GM18520 (cell line): ENCODE results near the gene ADAMTS2.

Experiments
- ATAC-seq: cut with Tn5 transposase; IDR thresholded peaks from one replicate; pipeline ENCODE4 v1.9.1; 2021; ENCODE audit not compliant: unreplicated experiment

Gene ADAMTS2

GRCh38 chr5:179166886-179167841 lies 178.1 kb downstream of the ADAMTS2 start:
- ATAC-seq = no peak

DNA sequence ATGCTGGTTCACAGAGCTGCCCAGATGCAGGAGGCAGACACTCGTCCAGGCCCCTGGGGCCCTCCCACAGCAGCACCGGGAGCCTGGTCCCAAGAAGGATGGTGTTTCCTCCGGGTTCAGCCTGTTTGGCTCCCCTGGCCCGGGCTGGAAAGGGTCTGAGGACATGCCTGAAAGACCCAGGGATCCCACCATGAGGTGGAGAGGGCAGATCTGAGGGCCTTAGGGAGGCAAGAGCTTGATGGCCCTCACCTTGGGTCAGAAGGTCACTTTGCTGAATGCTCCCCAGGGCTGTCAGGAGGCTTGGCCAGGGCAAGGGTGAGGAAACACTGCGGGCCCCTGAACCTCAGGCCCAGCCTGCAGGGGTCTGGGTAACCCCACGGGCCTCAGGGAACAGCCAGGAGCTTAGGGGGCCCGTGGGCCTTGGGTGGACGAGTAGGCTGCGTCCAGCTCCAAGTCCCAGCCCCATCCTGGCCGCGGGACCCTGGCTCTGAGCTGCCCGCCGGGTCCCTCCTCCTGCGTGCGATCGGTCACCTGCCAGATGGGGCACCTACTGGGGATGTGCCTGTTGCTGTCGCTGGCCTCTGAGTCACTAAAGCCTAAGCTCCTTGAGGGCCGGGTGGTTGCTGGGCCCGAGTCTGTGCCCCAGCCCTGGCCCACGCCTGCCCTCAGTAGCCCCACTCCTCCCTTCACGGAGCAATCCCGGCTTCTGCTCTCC lies 178.9 kb downstream of the ADAMTS2 start:
- ATAC-seq = no peak

DNA sequence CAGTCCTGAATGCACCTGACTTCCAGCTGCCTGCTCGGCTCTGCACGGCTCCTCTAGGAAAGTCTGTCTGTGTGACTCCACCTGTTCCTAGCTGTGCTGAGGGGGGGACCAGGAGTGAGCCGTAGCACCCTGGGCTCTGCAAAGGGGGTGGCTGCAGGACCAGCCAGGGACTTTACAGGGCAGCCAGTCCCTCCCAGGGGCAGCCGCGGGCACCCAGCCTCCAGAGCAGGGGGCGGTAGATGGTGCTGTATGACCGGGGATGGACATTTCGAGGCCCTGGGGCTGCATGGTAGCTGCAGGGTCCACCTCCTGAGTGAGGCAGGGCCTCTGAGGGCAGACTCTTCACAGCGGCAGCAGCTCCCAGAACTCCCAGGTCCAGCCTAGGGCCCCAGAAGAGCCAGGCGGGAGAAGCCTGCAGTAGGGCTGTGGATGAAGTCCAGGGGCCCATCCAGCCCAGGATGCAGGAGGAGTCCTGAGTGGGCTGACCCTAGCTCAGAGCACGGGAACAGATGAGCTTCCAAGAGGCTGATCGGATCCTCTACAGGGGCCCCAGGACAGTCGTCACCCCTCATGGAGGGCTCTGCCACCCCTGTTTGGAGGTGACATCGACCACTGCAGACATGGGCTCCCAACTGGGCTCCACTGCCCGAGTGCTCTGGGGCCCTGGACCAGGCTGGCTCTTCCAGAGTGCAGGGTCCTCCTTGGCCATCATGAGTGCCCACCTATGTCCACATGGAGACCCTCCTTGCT lies 179.7 kb downstream of the ADAMTS2 start:
- no peak for ATAC-seq

DNA sequence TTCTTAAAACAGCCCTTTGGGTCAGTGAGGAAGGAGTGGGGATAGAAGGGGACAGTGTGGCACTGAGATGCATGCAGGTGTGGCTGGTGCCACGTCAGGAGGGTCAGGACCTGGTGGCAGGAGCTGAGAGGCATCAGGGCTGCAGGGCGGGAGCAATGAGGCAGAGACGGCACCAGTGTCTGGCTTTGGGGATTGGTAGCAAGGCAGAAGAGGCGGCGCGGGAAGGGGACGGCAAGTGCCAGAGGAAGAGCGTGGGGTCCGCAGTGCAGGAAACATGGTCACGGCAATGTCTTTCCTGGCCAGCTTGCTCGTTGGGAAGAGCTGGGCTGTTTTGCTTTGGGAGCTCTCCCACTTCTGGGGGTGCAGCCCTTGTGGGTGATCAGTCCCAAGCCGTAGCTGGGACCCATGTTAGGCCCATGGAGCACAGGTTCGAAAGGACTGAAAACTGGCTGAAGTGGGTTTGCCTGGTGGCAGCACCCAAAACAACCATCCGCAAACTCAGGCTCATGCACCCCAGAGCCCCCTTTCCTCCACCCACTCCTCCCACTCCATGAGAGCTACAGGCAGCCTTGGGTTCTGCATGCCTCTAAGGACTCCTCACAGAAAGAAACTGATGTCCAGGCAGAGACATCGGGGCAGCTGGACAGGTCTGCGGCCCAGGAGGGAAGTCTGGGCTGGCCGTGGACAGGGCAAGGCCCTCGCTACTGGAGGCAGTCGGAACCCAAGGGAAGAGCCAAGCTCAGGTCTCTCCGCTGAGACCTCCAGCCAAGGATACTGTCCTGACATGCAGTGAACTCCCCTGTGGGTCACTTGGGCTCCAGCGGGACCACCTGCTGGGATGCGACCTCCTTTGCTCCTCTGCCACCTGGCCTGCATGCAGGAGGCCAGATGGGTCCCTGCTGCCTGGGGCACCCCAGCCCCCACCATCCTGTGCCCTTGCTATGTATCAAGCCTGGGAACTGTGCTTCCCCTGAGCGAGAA lies 180.6 kb downstream of the ADAMTS2 start:
- no peak for ATAC-seq

DNA sequence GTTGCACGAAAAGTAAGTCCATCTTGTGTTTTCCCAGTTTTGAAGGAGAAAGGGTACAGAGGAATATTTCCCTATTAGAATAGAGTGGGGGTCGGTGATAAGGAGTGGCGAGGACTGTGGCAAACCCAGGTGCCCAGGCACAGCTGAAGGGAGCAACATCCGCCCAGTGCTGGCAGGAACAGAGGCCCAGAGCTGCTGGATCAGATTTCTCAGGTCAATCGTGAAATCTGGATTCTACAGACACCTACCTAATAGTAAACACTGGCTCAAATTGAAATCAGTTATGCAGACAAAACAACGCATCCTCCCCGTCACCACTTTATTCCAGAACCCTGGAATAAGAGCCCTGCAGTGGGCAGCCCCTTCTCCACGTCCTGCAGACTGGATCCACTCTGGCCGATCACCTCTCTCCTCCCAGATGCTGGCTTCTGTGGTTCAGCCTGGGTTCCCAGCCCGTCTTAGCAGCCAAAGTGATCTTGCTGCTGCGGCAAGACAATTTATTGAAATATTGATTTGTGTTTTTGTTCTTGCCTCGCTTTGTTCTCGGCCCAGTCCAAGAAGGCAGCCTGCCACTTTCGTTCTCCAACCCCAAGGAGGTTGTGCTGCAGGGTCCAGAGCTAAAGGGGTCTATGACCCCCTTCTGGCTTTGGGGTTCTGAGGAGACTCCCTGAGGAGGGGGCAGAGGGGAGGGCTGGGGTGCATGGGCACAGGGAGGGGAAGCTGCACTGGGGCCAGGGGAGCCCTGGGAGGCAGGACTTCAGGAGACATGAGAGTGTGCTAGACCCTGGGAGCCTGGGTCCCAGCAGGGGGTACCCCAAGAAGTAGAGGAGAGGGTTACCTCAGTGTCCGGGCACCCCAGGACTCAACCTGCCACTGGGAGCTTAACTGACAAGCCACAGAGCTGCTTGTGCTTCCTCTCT lies 181.8 kb downstream of the ADAMTS2 start:
- no peak for ATAC-seq

- ATAC-seq = no peak
Measured at GRCh38 chr5:179162351-179163235, 182.7 kb downstream of the ADAMTS2 start.

GRCh38 chr5:179161901-179162300 lies 183.4 kb downstream of the ADAMTS2 start:
- no peak for ATAC-seq

DNA sequence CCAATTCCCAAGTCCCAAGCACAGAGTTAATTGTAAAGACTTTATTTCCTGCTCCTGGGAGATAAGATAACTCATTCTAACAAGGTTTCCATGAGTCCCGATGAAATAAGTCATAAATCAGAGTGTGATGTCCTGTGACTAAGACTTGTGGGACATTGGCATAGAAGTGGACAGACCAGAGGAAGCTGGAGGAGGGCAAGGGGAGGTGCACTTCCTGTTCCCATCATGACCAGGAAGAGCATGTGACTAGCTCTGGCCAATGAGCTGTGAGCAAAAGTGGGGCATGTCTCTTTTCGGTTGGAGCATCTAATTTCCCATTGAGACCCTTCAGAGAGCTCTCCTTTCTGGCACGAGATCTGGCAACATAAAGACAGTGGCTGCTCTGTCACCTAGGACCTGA lies 184.7 kb downstream of the ADAMTS2 start:
- ATAC-seq = no peak

DNA sequence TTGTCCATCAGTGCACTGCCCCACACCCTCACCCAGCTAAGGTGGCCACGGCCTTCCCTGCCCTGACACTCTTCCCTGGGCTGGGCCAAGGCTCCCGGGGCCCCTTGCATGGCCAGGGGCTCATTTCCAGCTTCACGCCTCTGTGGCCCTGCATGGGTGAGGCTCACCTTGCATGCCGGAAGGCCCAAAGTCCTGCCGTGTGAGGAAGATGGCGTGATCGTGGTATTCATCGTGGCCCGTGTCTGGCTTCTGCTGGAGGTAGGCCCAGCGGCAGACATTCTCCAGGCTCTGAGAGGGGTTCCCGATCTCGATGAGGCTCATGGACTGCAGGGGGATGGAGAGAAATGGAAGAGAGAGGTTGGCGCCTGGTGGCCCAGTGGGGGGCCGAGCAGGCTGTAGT lies 186.7 kb downstream of the ADAMTS2 start:
- no peak for ATAC-seq

GRCh38 chr5:179154991-179155955 lies 190.0 kb downstream of the ADAMTS2 start:
- no peak for ATAC-seq

DNA sequence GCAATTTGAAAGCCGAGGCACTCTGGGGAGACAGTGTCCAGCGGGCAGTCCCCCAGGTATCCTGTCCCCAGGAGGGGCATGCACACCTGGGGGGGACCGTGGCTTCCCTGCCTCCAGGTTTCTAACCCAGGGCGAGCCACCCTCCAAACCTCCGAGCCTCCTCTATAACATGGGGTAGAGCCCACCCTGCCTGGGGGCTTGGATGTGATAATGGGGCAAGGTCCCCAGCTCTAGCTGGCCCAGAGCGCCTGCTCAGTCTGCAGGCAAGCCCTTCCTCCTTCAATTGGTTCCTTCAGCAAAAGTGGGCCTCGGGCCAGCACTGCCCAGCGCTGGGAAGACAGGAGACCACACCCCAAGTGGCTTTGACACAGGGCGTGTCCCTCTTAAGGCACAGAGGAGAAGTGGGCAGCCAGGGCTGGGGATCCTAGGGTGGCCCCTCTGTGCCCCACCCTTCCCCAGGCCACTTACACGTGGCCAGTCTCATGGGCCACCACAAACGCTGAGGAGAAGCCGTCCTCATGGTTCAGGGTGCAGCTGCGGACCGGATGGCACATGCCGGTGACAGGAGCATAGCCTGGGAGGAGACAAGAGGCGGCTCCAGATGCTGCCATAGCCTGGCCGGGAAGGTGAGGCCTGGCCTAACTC lies 190.8 kb downstream of the ADAMTS2 start:
- no peak for ATAC-seq

GRCh38 chr5:179153921-179154345 lies 191.3 kb downstream of the ADAMTS2 start:
- ATAC-seq = no peak

DNA sequence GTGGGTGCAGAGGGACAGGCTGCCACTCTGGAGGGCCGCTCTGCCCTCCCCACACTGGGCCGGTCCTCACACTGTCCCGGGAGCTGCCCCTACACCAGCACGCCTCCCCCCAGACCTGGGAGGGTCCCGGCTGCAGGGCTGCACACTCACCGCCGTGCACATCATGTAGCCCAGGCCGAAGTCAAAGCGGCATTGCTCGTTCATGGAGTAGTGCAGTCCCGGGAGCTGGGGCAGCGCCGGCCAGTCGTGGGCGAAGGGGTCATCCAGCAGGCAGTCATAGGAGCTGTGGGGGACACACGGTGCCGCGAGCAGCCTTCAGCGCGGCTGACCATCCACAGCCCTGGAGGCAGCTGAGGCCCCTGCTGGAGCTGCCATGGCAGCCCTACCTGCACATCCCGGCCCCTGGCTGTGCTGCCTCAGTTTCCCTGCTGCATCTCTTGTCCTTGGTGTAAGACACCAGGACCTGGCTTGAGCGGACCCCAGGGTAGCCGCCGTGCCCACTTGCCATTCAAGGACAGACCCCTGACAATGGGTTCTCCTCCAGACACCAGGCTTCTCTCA lies 191.8 kb downstream of the ADAMTS2 start:
- no peak for ATAC-seq

- ATAC-seq = no peak
Measured at GRCh38 chr5:179152941-179153340, 192.3 kb downstream of the ADAMTS2 start.

- ATAC-seq = no peak
Measured at GRCh38 chr5:179152144-179152895, 192.9 kb downstream of the ADAMTS2 start.
